Neural crest cell (in vitro differentiated cells): ENCODE results near the gene AK5. TPM values are rescaled to one million over a fixed set of nuclear protein-coding genes. Genes with fewer than 3 reads are reported as not detected.

Experiments
- DNase-seq: peaks from one replicate; pipeline ENCODE4 v3.0.0; 2021; ENCODE audit warnings: low read depth, mixed read lengths, low spot score
- H3K27ac Mint-ChIP-seq: one replicate; pipeline ENCODE4 v1.8.0; 2021; ENCODE audit warnings: mild to moderate bottlenecking, mixed read lengths; ENCODE audit not compliant: unreplicated experiment
- H3K27me3 Mint-ChIP-seq: 2 replicates; pipeline ENCODE4 v1.8.0; 2021; ENCODE audit warnings: low read depth, mild to moderate bottlenecking, mixed read lengths
- H3K36me3 Mint-ChIP-seq: 2 replicates; pipeline ENCODE4 v1.8.0; 2021; ENCODE audit warnings: low read depth, mild to moderate bottlenecking, mixed read lengths
- H3K4me1 Mint-ChIP-seq: 2 replicates; pipeline ENCODE4 v1.8.0; 2021; ENCODE audit warnings: mixed read lengths
- H3K4me3 Mint-ChIP-seq: one replicate; pipeline ENCODE4 v1.8.0; 2021; ENCODE audit warnings: mild to moderate bottlenecking, mixed read lengths
- H3K9me3 Mint-ChIP-seq: 2 replicates; pipeline ENCODE4 v1.8.0; 2021; ENCODE audit warnings: mixed read lengths
- CTCF ChIP-seq: fragments of 200-600 bp; sonication (generic); conservative IDR thresholded peaks from 2 replicates; pipeline ENCODE4 v1.5.0; 2021; ENCODE audit warnings: antibody characterized with exemption, mild to moderate bottlenecking
- total RNA-seq: library from RNA; stranded (reverse); gene quantifications from 2 replicates; pipeline ENCODE4 v1.2.1, GENCODE V29; 2021

AK5 gene
- total RNA-seq, 1 donor from 2014 or later: 1.1 TPM

GRCh38 chr1:77375541-77375940, 93.7 kb downstream of the AK5 start:
- no peaks in the 10 kb centered on the region for H3K4me1 Mint-ChIP-seq
- H3K36me3 Mint-ChIP-seq: no peaks in the 10 kb centered on the region
- H3K27me3 Mint-ChIP-seq: no peaks in the 10 kb centered on the region
- H3K4me3 Mint-ChIP-seq: no peak overlapping the region
- no peak overlapping the region for H3K27ac Mint-ChIP-seq
- TF ChIP-seq CTCF: no peak
- DNase-seq: no peak
- H3K9me3 Mint-ChIP-seq: no peaks in the 10 kb centered on the region

- Mint-ChIP-seq H3K36me3 (no peaks in the 10 kb centered on the region), H3K9me3 (no peaks in the 10 kb centered on the region), H3K27me3 (no peaks in the 10 kb centered on the region), H3K4me3 (no peak overlapping the region), H3K27ac (no peak overlapping the region), H3K4me1 (no peaks in the 10 kb centered on the region)
- DNase-seq: no peak
- TF ChIP-seq CTCF: no peak
Measured at GRCh38 chr1:77375990-77376389, 94.2 kb downstream of the AK5 start.

- Mint-ChIP-seq H3K36me3 (no peaks in the 10 kb centered on the region), H3K27me3 (no peaks in the 10 kb centered on the region)
- TF ChIP-seq CTCF: no peak
Measured at GRCh38 chr1:77378723-77379535, 97.1 kb downstream of the AK5 start.

GRCh38 chr1:77382366-77382765, 100.5 kb downstream of the AK5 start:
- DNase-seq: no peak
- H3K27ac Mint-ChIP-seq: no peak overlapping the region
- no peaks in the 10 kb centered on the region for H3K4me1 Mint-ChIP-seq
- no peaks in the 10 kb centered on the region for H3K36me3 Mint-ChIP-seq
- H3K9me3 Mint-ChIP-seq: no peaks in the 10 kb centered on the region
- H3K27me3 Mint-ChIP-seq: no peaks in the 10 kb centered on the region
- TF ChIP-seq CTCF: no peak
- H3K4me3 Mint-ChIP-seq: no peak overlapping the region

More at GRCh38 chr1:77378723-77379535, 97.1 kb downstream of the AK5 start:
- no peak overlapping the region for H3K27ac Mint-ChIP-seq
- no peaks in the 10 kb centered on the region for H3K9me3 Mint-ChIP-seq
- DNase-seq: no peak
- no peaks in the 10 kb centered on the region for H3K4me1 Mint-ChIP-seq
- no peak overlapping the region for H3K4me3 Mint-ChIP-seq

GRCh38 chr1:77383236-77383635, 101.4 kb downstream of the AK5 start:
- no peaks in the 10 kb centered on the region for H3K9me3 Mint-ChIP-seq
- no peaks in the 10 kb centered on the region for H3K4me1 Mint-ChIP-seq
- no peaks in the 10 kb centered on the region for H3K36me3 Mint-ChIP-seq
- H3K27ac Mint-ChIP-seq: no peak overlapping the region
- no peak for DNase-seq
- no peak for TF ChIP-seq CTCF
- no peak overlapping the region for H3K4me3 Mint-ChIP-seq
- no peaks in the 10 kb centered on the region for H3K27me3 Mint-ChIP-seq
